Vagina (tissue), 2 donors: ENCODE measurements around the gene VIPR2.

Experiments
- CTCF ChIP-seq, 3 experiments: fragments of 450-650 bp in 2 of 3; fragments of 200-600 bp in 1 of 3; sonication (generic) in 1 of 3; IDR thresholded peaks; one replicate each; pipeline ENCODE4 v1.5.1; 2017 to 2019; ENCODE audit warnings: antibody characterized with exemption in 3 of 3, mild to moderate bottlenecking in 2 of 3, moderate library complexity in 2 of 3
- POLR2A ChIP-seq, 2 donors: fragments of 450-650 bp; IDR thresholded peaks; one replicate each; pipeline ENCODE4 v1.6.1; 2017; ENCODE audit warnings: antibody characterized with exemption in 2 of 2, mild to moderate bottlenecking in 2 of 2, moderate library complexity in 2 of 2
- POLR2AphosphoS5 ChIP-seq, 2 donors: sonication (generic); formaldehyde crosslinking; IDR thresholded peaks; one replicate each; pipeline ENCODE4 v1.9.0; 2017; ENCODE audit warnings: antibody characterized with exemption in 2 of 2, mild to moderate bottlenecking in 2 of 2, low read depth in 1 of 2; ENCODE audit not compliant: insufficient read depth in 1 of 2

- TF ChIP-seq CTCF (IDR thresholded peaks at IDR 0.05) (no peak), POLR2A (IDR thresholded peaks at IDR 0.05) (no peak), POLR2AphosphoS5 (IDR thresholded peaks at IDR 0.05; ENCODE audit: insufficient read depth in 1 of 2, low read depth in 1 of 2) (no peak)
Observed at GRCh38 chr7:159125104-159125954, 19.3 kb downstream of the VIPR2 start.
